ENCODE results near the gene MMP27.

- TF ChIP-seq CTCF (IDR thresholded peaks at IDR 0.05) (no peak), POLR2AphosphoS5 (IDR thresholded peaks at IDR 0.05) (no peak)
These were observed 3.1 kb upstream of the MMP27 start for GRCh38 chr11:102708654-102709053.
